ENCODE results near the gene ZNF808. TPM values are rescaled to one million over a fixed set of nuclear protein-coding genes. Genes with fewer than 3 reads are reported as not detected.
"Not testable (repeated sequence)": the region's sequence is repeated elsewhere in the genome, so short reads cannot be mapped to it uniquely, and the experiment has no call there.

The ZNF808 gene
- total RNA-seq, 1 donor from 2014 or later, result 41.6 TPM

GRCh38 chr19:52541608-52542007 is 14.1 kb downstream of the ZNF808 start:
- Mint-ChIP-seq H3K4me1 (ENCODE audit: low read depth) (peaks cover under 1% of the 10 kb centered on the region), H3K36me3 (ENCODE audit: insufficient read depth) (peaks cover 17% of the 10 kb centered on the region), H3K9me3 (ENCODE audit: low read depth) (no peaks in the 10 kb centered on the region), H3K27me3 (peaks cover 6% of the 10 kb centered on the region), H3K27ac (peak overlapping the region; percentile 37), H3K4me3 (ENCODE audit: low read depth) (no peak overlapping the region)
- no peak for DNase-seq (ENCODE audit: low spot score, unreplicated experiment)
- TF ChIP-seq CTCF (IDR thresholded peaks at IDR 0.05; ENCODE audit: unreplicated experiment), result no peak

- H3K27ac Mint-ChIP-seq, result peak overlapping the region; percentile 35
- H3K36me3 Mint-ChIP-seq (ENCODE audit: insufficient read depth), result peaks cover 21% of the 10 kb centered on the region
- DNase-seq (ENCODE audit: low spot score, unreplicated experiment); H3K4me1 Mint-ChIP-seq (ENCODE audit: low read depth); H3K4me3 Mint-ChIP-seq (ENCODE audit: low read depth); H3K9me3 Mint-ChIP-seq (ENCODE audit: low read depth); H3K27me3 Mint-ChIP-seq: not testable (repeated sequence)
These were observed 15.1 kb downstream of the ZNF808 start for GRCh38 chr19:52542541-52542940.

- no peak overlapping the region for H3K4me3 Mint-ChIP-seq (ENCODE audit: low read depth)
- peaks cover 22% of the 10 kb centered on the region for H3K36me3 Mint-ChIP-seq (ENCODE audit: insufficient read depth)
- no peak for TF ChIP-seq CTCF (IDR thresholded peaks at IDR 0.05; ENCODE audit: unreplicated experiment)
These were observed 15.7 kb downstream of the ZNF808 start for GRCh38 chr19:52542984-52543664.

GRCh38 chr19:52554216-52554971 is 26.9 kb downstream of the ZNF808 start:
- Mint-ChIP-seq H3K27ac (no peak overlapping the region), H3K4me3 (ENCODE audit: low read depth) (no peak overlapping the region), H3K36me3 (ENCODE audit: insufficient read depth) (peaks cover 72% of the 10 kb centered on the region), H3K27me3 (no peaks in the 10 kb centered on the region), H3K9me3 (ENCODE audit: low read depth) (peaks cover 50% of the 10 kb centered on the region), H3K4me1 (ENCODE audit: low read depth) (peaks cover 4% of the 10 kb centered on the region)
- no peak for DNase-seq (ENCODE audit: low spot score, unreplicated experiment)
- TF ChIP-seq CTCF (IDR thresholded peaks at IDR 0.05; ENCODE audit: unreplicated experiment), result no peak

More at GRCh38 chr19:52542984-52543664, 15.7 kb downstream of the ZNF808 start:
- DNase-seq (ENCODE audit: low spot score, unreplicated experiment), result no peak
- no peaks in the 10 kb centered on the region for H3K4me1 Mint-ChIP-seq (ENCODE audit: low read depth)
- H3K27me3 Mint-ChIP-seq, result no peaks in the 10 kb centered on the region
- H3K9me3 Mint-ChIP-seq (ENCODE audit: low read depth), result no peaks in the 10 kb centered on the region
- no peak overlapping the region for H3K27ac Mint-ChIP-seq

- Mint-ChIP-seq H3K4me3 (ENCODE audit: low read depth) (no peak overlapping the region), H3K36me3 (ENCODE audit: insufficient read depth) (peaks cover 56% of the 10 kb centered on the region), H3K27me3 (no peaks in the 10 kb centered on the region), H3K27ac (no peak overlapping the region), H3K9me3 (ENCODE audit: low read depth) (peaks cover 38% of the 10 kb centered on the region), H3K4me1 (ENCODE audit: low read depth) (peaks cover 4% of the 10 kb centered on the region)
- TF ChIP-seq CTCF (IDR thresholded peaks at IDR 0.05; ENCODE audit: unreplicated experiment), result no peak
- no peak for DNase-seq (ENCODE audit: low spot score, unreplicated experiment)
These were observed 29.9 kb downstream of the ZNF808 start for GRCh38 chr19:52557231-52557995.

GRCh38 chr19:52558732-52559445 is 31.4 kb downstream of the ZNF808 start:
- H3K36me3 Mint-ChIP-seq (ENCODE audit: insufficient read depth), result peaks cover 46% of the 10 kb centered on the region
- H3K27ac Mint-ChIP-seq, result peak overlapping the region; percentile 65
- H3K27me3 Mint-ChIP-seq; H3K4me3 Mint-ChIP-seq (ENCODE audit: low read depth); H3K4me1 Mint-ChIP-seq (ENCODE audit: low read depth); DNase-seq (ENCODE audit: low spot score, unreplicated experiment): not testable (repeated sequence)
- H3K9me3 Mint-ChIP-seq (ENCODE audit: low read depth), result peaks cover 24% of the 10 kb centered on the region

- peaks cover 11% of the 10 kb centered on the region for H3K4me1 Mint-ChIP-seq (ENCODE audit: low read depth)
- not testable (repeated sequence) for H3K27ac Mint-ChIP-seq; DNase-seq (ENCODE audit: low spot score, unreplicated experiment); H3K4me3 Mint-ChIP-seq (ENCODE audit: low read depth); H3K27me3 Mint-ChIP-seq; H3K9me3 Mint-ChIP-seq (ENCODE audit: low read depth)
- peaks cover 28% of the 10 kb centered on the region for H3K36me3 Mint-ChIP-seq (ENCODE audit: insufficient read depth)
These were observed 34.1 kb downstream of the ZNF808 start for GRCh38 chr19:52561611-52562010.

Measured in progenitor cell of endocrine pancreas (in vitro differentiated cells).